BE2C (cell line): Measurements from ENCODE around the gene OR5B12.
"Not testable (repeated sequence)": the region's sequence is repeated elsewhere in the genome, so short reads cannot be mapped to it uniquely, and the experiment has no call there.

ENCODE experiments used
- DNase-seq: peaks from one replicate; pipeline ENCODE4 v3.0.0-alpha.2; 2020
- H3K27me3 ChIP-seq: fragments of 250-450 bp; sonication (Bioruptor Pico); 2 replicates; pipeline ENCODE4 v1.5.1; 2020; ENCODE audit warnings: mild to moderate bottlenecking
- H3K36me3 ChIP-seq: fragments of 250-450 bp; sonication (Bioruptor Pico); 2 replicates; pipeline ENCODE4 v1.5.1; 2020; ENCODE audit warnings: mild to moderate bottlenecking
- H3K4me1 ChIP-seq: fragments of 250-450 bp; sonication (Bioruptor Pico); 2 replicates; pipeline ENCODE4 v1.5.1; 2020
- H3K4me3 ChIP-seq: 2 replicates; pipeline ENCODE4 v1.5.1; 2011; ENCODE audit warnings: low read depth, low read length
- H3K9me3 ChIP-seq: fragments of 250-450 bp; sonication (Bioruptor Pico); 2 replicates; pipeline ENCODE4 v1.5.1; 2020
- CTCF ChIP-seq: IDR thresholded peaks from 2 replicates; pipeline ENCODE4 v1.5.1; 2012; ENCODE audit warnings: mild to moderate bottlenecking, low read depth, low read length

Gene OR5B12

GRCh38 chr11:58433638-58434203 is 8.3 kb downstream of the OR5B12 start:
- DNase-seq = no peak
- Histone ChIP-seq H3K27me3 (no peaks in the 10 kb centered on the region), H3K4me3 (no peak overlapping the region), H3K4me1 (no peaks in the 10 kb centered on the region), H3K36me3 (no peaks in the 10 kb centered on the region), H3K9me3 (no peaks in the 10 kb centered on the region)
- no peak for TF ChIP-seq CTCF

GRCh38 chr11:58429273-58429672 is 12.8 kb downstream of the OR5B12 start:
- H3K27me3 ChIP-seq = no peaks in the 10 kb centered on the region
- no peaks in the 10 kb centered on the region for H3K36me3 ChIP-seq
- TF ChIP-seq CTCF = no peak
- DNase-seq = no peak
- no peaks in the 10 kb centered on the region for H3K9me3 ChIP-seq
- no peaks in the 10 kb centered on the region for H3K4me1 ChIP-seq
- H3K4me3 ChIP-seq = no peak overlapping the region

GRCh38 chr11:58428021-58428420 is 14.0 kb downstream of the OR5B12 start, which contains the start of gene OR5B2:
Gene OR5B2, minus strand, starts transcription at chr11:58428121. Its CDS starts 4,860 bp downstream, at chr11:58423261.
- no peak for DNase-seq
- no peaks in the 10 kb centered on the region for H3K9me3 ChIP-seq
- H3K4me1 ChIP-seq = no peaks in the 10 kb centered on the region
- H3K27me3 ChIP-seq = no peaks in the 10 kb centered on the region
- TF ChIP-seq CTCF = no peak
- H3K4me3 ChIP-seq = no peak within 1 kb of the TSS
- H3K36me3 ChIP-seq = no peaks in the 10 kb centered on the region

GRCh38 chr11:58406774-58407173 is 35.3 kb downstream of the OR5B12 start, which contains the start of gene OR5B3:
Gene OR5B3, minus strand, starts transcription at chr11:58406874. Its CDS starts 3,465 bp downstream, at chr11:58403409.
- no peaks in the 10 kb centered on the region for H3K4me1 ChIP-seq
- H3K27me3 ChIP-seq = no peaks in the 10 kb centered on the region
- H3K9me3 ChIP-seq = no peaks in the 10 kb centered on the region
- H3K4me3 ChIP-seq = no peak within 1 kb of the TSS
- no peaks in the 10 kb centered on the region for H3K36me3 ChIP-seq
- no peak for TF ChIP-seq CTCF
- no peak for DNase-seq

GRCh38 chr11:58399622-58400021 is 42.4 kb downstream of the OR5B12 start:
- H3K9me3 ChIP-seq, DNase-seq, H3K27me3 ChIP-seq, H3K36me3 ChIP-seq, H3K4me1 ChIP-seq, H3K4me3 ChIP-seq: not testable (repeated sequence)

GRCh38 chr11:58395581-58395980 is 46.5 kb downstream of the OR5B12 start:
- H3K27me3 ChIP-seq = no peaks in the 10 kb centered on the region
- DNase-seq = no peak

More at GRCh38 chr11:58395581-58395980, 46.5 kb downstream of the OR5B12 start:
- Histone ChIP-seq H3K9me3 (no peaks in the 10 kb centered on the region), H3K36me3 (no peaks in the 10 kb centered on the region), H3K4me3 (no peak overlapping the region), H3K4me1 (no peaks in the 10 kb centered on the region)
- no peak for TF ChIP-seq CTCF
